GM13977 (cell line): ENCODE results near the gene H2BK1.

Experiments
- DNase-seq: peaks from one replicate; pipeline ENCODE4 v3.0.0; 2012; ENCODE audit warnings: low spot score
- in situ Hi-C: fragments of 300-500 bp; cut with MboI; formaldehyde crosslinking; loops from one replicate; pipeline ENCODE4 v1.12.0; 2022; ENCODE audit warnings: low sequenced_read_pairs, low pct_unique_long_range_greater_than_20kb, mixed read lengths, inconsistent platforms; ENCODE audit not compliant: unreplicated experiment
- TF ChIP-seq, protein P1 (sequence below): IDR thresholded peaks from 2 replicates; pipeline ENCODE4 v1.5.1; 2012; ENCODE audit warnings: mild to moderate bottlenecking, control low read depth; ENCODE audit not compliant: insufficient read depth; ENCODE audit errors: extremely low read depth, missing control alignments

H2BK1 gene

DNA sequence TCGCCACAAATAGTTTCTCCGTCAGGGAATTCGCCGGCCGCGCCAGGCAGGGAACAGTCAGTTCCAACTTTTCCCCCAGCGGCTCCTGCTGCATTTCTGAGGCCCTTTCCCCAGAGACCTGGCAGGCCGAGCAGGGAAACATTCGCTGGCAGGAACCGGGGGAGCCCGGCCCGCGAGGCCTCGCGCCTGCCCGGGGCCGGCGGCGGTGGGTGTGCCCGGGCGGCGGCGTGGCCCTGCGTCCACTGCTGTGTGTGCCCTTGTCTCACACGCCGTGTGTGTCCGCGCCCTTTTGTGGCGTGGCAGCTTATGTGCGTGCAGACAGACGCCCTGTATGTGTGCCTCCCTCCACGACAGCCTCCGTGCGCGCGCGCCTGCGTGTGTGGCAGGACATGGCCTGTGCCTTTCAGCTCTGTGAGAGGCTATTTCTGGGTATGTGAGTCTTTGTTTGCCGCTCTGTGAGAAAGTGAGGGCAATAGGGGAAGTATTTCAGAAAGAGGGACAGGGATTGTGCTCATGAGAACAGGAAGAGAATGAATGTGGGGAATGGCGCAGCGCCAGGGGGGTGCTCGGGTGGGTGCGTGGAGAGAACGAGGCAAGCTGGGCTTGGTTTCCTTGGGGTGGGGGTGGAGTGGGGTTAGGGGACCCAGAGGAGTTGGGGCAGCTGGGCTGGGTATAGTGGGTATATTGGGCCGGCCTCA is 38.9 kb upstream of the H2BK1 start:
- in situ Hi-C loops: no loop called here
- DNase-seq: no peak
- TF ChIP-seq, protein P1, sequence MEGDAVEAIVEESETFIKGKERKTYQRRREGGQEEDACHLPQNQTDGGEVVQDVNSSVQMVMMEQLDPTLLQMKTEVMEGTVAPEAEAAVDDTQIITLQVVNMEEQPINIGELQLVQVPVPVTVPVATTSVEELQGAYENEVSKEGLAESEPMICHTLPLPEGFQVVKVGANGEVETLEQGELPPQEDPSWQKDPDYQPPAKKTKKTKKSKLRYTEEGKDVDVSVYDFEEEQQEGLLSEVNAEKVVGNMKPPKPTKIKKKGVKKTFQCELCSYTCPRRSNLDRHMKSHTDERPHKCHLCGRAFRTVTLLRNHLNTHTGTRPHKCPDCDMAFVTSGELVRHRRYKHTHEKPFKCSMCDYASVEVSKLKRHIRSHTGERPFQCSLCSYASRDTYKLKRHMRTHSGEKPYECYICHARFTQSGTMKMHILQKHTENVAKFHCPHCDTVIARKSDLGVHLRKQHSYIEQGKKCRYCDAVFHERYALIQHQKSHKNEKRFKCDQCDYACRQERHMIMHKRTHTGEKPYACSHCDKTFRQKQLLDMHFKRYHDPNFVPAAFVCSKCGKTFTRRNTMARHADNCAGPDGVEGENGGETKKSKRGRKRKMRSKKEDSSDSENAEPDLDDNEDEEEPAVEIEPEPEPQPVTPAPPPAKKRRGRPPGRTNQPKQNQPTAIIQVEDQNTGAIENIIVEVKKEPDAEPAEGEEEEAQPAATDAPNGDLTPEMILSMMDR: no peak

DNA sequence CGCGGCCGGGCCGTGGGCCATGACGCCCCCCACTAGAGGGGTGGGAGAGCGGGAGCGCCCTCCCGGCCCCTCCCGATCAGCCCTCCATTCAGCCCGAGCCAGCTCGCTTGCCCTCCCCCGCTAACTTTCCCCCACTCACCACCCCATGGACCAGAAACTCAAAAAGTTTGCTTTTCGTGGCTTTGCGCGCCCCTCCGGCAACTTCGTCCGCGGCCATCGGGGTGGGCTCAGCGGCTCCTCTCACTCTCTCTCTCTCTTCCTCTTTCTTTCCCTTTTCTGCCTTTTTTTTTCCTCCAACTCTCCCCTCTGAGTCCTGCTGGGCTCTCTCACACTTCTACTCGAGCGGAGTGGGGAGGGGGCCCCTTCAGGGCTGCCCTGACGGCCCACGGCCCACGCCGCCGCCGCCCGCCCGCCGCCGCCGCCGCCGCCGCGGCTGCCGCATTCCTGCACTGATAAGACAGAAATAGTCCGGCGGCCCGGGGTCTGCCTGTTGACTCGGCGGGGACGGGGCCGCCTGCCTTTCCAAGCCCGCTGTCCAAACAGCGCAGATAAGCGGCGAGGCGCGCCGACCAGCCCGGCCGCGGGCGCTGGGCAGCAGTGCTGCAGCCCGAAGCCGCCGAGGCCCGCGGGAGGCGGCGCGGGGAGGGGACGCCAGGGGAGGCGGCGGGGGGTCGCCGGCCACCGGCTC is 38.2 kb upstream of the H2BK1 start, which contains the start of gene SMARCD3:
TSS of gene SMARCD3 (minus strand) at position 349 of the 688 bp plus-strand sequence. CDS start at position 217, 132 bp downstream.
- in situ Hi-C loops: no loop called here
- TF ChIP-seq, protein P1: no peak
- no peak for DNase-seq

DNA sequence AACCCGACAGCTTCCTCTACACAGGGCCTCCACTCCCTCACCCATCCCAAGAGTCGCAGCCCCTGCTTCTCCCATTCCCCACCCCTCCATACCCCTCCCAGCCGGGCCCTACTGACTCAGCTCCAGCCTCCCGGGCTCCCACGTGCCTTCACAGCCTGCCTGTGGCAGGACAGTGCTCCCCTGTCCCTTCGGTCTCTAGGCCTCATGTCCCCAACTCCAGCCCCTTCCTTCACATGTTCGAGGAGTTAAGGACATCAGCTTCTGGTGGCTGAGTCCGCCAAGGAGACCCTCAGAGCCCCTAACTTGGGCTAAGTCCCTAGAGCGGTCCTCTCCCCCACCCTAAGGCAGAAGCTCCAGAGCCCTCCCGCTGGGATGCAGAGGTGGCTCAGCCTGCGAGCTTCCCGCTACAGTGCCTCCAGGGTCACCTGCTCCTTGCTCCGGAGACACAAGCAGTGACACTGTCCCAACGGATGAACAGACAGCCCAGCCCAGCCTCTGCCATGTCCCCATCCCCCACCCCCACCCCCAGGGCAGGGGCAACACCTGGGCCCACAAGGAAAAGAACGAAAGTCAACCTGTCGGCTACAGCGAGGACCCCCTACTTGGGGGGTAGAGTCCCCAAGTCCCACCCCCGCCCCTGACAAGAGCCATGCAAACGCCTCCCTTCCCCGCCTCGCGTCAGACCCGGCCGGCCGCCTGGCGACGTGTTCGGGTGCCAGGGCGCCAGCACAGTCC is 37.5 kb upstream of the H2BK1 start:
- TF ChIP-seq, protein P1: no peak
- in situ Hi-C loops: no loop called here
- DNase-seq: no peak

DNA sequence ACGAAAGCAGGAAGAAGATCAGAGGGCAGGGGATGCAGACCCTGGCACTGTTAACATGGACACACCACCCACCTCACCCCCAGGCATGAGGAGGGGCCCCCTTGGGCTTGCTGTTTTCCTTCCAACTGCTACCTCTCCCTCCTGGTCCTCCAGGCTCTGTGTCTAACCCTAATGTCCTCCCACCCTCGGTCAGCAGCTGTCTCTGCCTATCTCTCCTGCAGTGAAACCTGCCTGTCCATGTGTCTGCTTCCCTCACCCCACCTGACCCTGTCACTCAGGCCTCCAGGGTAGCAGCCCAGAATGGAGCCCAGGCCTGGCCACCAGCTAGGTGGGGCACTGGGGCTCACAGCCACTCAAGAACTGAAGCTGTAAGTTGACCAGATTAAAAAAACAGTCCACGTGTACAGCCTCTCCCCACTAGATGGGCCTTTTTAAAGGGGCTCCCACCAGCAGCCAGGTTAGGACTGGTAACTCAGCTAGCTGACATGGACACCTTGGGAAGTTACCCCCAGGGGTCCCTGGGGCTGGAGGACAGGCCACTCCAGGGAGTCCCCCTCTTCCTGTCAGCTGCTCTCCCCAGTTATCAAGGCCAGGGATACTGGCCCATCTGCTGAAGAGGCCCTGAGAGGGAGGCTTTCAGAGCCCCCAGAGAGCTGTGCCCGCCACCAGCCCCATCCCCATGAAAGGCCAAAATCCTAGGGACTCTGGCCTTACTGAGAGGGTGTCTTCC is 36.7 kb upstream of the H2BK1 start:
- TF ChIP-seq, protein P1: no peak
- no peak for DNase-seq
- in situ Hi-C loops: no loop called here

DNA sequence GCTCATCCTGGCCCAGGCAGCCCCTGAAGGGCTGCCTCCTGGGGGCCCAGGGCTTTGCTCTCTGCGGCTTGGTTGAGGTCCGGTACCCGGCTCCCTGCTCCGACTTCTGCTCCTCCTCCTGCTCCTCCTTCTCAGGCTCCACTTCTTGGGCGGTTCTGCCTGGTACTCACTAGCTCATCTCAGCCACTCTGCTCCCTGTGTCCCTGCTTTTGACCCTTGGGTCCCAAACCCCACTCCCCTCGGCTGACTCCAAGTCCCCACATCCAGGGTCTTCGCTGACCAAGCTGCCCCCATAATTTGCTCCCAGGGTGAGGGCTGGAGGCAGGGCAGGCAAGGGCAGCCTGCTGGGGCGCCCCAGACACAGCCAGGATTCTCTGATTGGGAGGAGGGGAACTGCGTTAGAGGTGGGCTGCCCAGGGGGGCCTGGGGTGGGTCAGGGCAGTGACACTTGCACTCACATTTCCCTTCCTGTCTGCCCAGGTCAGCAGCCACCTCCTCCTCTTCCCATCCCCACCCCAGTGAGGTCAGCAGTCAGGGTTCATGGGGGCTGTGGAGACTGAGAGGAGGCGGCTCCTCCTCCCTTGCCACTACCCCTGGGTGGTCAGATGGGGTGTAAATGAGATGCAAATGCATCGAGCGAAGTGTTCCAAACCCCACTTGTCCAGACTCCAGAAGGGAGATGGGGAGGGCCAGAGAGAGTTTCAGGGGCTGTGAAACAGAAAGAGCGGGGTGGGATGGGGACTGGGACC is 36.0 kb upstream of the H2BK1 start:
- no peak for DNase-seq
- TF ChIP-seq, protein P1: no peak
- in situ Hi-C loops: no loop called here
